ENCODE data around the gene NMT2. TPM values are rescaled to one million over a fixed set of nuclear protein-coding genes. Genes with fewer than 3 reads are reported as not detected.

The NMT2 gene
- total and polyA plus RNA-seq, 2 donors (not counting 1 experiment from before 2014, with no cell fraction given): 16.6 to 21.0 TPM

DNA sequence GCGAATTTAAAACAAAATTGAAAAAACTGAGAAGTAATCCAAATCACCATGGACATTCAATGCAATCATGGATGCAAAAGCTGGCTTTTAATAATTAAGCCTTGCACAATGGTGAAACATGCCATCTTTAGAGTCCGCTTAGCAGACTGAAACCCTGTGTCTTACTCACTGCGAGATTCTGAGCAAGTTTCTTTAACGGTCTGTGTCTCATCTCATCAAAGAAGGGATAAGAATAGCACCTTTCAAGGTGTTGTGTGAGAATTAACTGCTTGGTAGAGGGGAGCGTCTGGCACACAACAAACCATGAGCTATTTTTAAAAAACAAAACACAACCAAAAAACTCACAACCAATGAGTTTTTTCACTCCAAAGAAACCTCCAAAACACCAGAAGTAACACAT lies 101.3 kb downstream of the NMT2 start:
- Histone ChIP-seq H2AFZ (ENCODE audit: low read length) (no peak overlapping the region), H3K9ac (ENCODE audit: insufficient read depth, low read length) (no peak overlapping the region), H3K27ac (ENCODE audit: insufficient read depth, low read length) (no peak overlapping the region), H3K79me2 (ENCODE audit: control insufficient read depth, insufficient read depth, low read length) (no peaks in the 10 kb centered on the region), H3K27me3 (ENCODE audit: control insufficient read depth, insufficient read depth, low read length) (peaks cover 2% of the 10 kb centered on the region), H3K9me3 (ENCODE audit: control insufficient read depth, insufficient read depth, low read depth, low read length) (no peaks in the 10 kb centered on the region), H3K36me3 (ENCODE audit: control insufficient read depth, insufficient read depth, low read length) (no peaks in the 10 kb centered on the region), H3K4me2 (ENCODE audit: extremely low read depth, insufficient read depth, low read length) (no peak overlapping the region), H3K4me3 (replicated peaks in 1 of 4; ENCODE audit: control extremely low read depth in 1 of 4, insufficient read depth in 1 of 4, low read depth in 3 of 4, low read length in 4 of 4) (no peak overlapping the region), H3K4me1 (ENCODE audit: control insufficient read depth, extremely low read depth, insufficient read depth, low read length) (no peaks in the 10 kb centered on the region), H4K20me1 (ENCODE audit: control insufficient read depth, extremely low read depth, insufficient read depth, low read length) (no peaks in the 10 kb centered on the region)
- TF ChIP-seq, protein P1, sequence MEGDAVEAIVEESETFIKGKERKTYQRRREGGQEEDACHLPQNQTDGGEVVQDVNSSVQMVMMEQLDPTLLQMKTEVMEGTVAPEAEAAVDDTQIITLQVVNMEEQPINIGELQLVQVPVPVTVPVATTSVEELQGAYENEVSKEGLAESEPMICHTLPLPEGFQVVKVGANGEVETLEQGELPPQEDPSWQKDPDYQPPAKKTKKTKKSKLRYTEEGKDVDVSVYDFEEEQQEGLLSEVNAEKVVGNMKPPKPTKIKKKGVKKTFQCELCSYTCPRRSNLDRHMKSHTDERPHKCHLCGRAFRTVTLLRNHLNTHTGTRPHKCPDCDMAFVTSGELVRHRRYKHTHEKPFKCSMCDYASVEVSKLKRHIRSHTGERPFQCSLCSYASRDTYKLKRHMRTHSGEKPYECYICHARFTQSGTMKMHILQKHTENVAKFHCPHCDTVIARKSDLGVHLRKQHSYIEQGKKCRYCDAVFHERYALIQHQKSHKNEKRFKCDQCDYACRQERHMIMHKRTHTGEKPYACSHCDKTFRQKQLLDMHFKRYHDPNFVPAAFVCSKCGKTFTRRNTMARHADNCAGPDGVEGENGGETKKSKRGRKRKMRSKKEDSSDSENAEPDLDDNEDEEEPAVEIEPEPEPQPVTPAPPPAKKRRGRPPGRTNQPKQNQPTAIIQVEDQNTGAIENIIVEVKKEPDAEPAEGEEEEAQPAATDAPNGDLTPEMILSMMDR (conservative IDR thresholded peaks at IDR 0.05 in 1 of 2, IDR thresholded peaks at IDR 0.05 in 1 of 2; ENCODE audit: low read depth in 1 of 2, low read length in 2 of 2): no peak
- no peak for TF ChIP-seq EZH2 (IDR thresholded peaks at IDR 0.05; ENCODE audit: low read length, missing control alignments)
- DNase-seq (ENCODE audit: low read depth in 2 of 2): no peak

DNA sequence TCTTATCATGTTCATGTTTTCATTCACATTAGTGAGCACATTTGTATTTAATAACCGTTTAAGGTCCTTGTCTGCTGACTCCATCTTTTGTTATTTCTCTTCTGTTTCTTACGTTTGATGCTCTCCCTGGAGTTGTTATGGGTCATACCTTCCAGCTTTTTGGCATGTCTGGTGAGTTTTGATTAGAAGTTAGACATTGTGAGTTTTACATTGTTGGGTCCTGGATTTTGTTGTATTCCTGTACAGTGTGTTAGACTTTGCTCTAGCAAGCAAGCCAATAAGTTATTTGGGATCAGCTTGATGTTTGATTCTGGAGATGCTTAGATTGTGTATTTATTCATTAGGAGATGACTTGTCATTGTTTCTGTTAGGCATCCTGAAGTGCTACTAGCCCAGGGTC lies 107.9 kb downstream of the NMT2 start:
- no peak for DNase-seq (ENCODE audit: low read depth in 2 of 2)
- Histone ChIP-seq H3K4me1 (ENCODE audit: control insufficient read depth, extremely low read depth, insufficient read depth, low read length) (no peaks in the 10 kb centered on the region), H3K36me3 (ENCODE audit: control insufficient read depth, insufficient read depth, low read length) (no peaks in the 10 kb centered on the region), H3K27me3 (ENCODE audit: control insufficient read depth, insufficient read depth, low read length) (no peaks in the 10 kb centered on the region), H3K9me3 (ENCODE audit: control insufficient read depth, insufficient read depth, low read depth, low read length) (no peaks in the 10 kb centered on the region), H3K9ac (ENCODE audit: insufficient read depth, low read length) (no peak overlapping the region), H2AFZ (ENCODE audit: low read length) (no peak overlapping the region), H3K79me2 (ENCODE audit: control insufficient read depth, insufficient read depth, low read length) (no peaks in the 10 kb centered on the region), H3K4me2 (ENCODE audit: extremely low read depth, insufficient read depth, low read length) (no peak overlapping the region), H4K20me1 (ENCODE audit: control insufficient read depth, extremely low read depth, insufficient read depth, low read length) (no peaks in the 10 kb centered on the region), H3K27ac (ENCODE audit: insufficient read depth, low read length) (no peak overlapping the region), H3K4me3 (replicated peaks in 1 of 4; ENCODE audit: control extremely low read depth in 1 of 4, insufficient read depth in 1 of 4, low read depth in 3 of 4, low read length in 4 of 4) (no peak overlapping the region)
- TF ChIP-seq EZH2 (IDR thresholded peaks at IDR 0.05; ENCODE audit: low read length, missing control alignments): no peak
- TF ChIP-seq, protein P1 (conservative IDR thresholded peaks at IDR 0.05 in 1 of 2, IDR thresholded peaks at IDR 0.05 in 1 of 2; ENCODE audit: low read depth in 1 of 2, low read length in 2 of 2): no peak

DNA sequence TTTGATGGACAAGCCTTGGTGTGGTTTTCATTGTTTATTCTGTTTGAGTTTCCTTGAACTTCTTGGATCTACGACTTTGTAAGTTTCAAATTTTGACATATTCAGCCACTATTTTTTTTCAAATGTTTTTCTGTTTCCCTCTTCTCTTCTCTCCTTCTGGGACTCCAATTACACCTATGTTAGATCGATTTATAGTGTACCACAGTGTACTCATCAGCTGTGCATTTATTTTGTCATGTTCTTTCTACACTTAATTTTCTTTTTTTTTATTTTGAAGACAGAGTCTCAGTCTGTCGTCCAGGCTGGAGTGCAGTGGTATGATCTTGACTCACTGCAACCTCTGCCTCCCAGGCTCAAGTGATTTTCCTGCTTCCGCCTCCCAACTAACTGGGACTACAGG lies 108.6 kb downstream of the NMT2 start:
- Histone ChIP-seq H3K79me2 (ENCODE audit: control insufficient read depth, insufficient read depth, low read length) (no peaks in the 10 kb centered on the region), H3K36me3 (ENCODE audit: control insufficient read depth, insufficient read depth, low read length) (no peaks in the 10 kb centered on the region), H3K4me2 (ENCODE audit: extremely low read depth, insufficient read depth, low read length) (no peak overlapping the region), H3K4me3 (replicated peaks in 1 of 4; ENCODE audit: control extremely low read depth in 1 of 4, insufficient read depth in 1 of 4, low read depth in 3 of 4, low read length in 4 of 4) (no peak overlapping the region), H3K9me3 (ENCODE audit: control insufficient read depth, insufficient read depth, low read depth, low read length) (no peaks in the 10 kb centered on the region), H3K27me3 (ENCODE audit: control insufficient read depth, insufficient read depth, low read length) (no peaks in the 10 kb centered on the region), H4K20me1 (ENCODE audit: control insufficient read depth, extremely low read depth, insufficient read depth, low read length) (no peaks in the 10 kb centered on the region), H3K27ac (ENCODE audit: insufficient read depth, low read length) (no peak overlapping the region), H3K9ac (ENCODE audit: insufficient read depth, low read length) (no peak overlapping the region), H2AFZ (ENCODE audit: low read length) (no peak overlapping the region), H3K4me1 (ENCODE audit: control insufficient read depth, extremely low read depth, insufficient read depth, low read length) (no peaks in the 10 kb centered on the region)
- DNase-seq (ENCODE audit: low read depth in 2 of 2): no peak
- TF ChIP-seq EZH2 (IDR thresholded peaks at IDR 0.05; ENCODE audit: low read length, missing control alignments): no peak
- TF ChIP-seq, protein P1 (conservative IDR thresholded peaks at IDR 0.05 in 1 of 2, IDR thresholded peaks at IDR 0.05 in 1 of 2; ENCODE audit: low read depth in 1 of 2, low read length in 2 of 2): no peak

Data from fibroblast of lung (primary cell).